ENCODE measurements around the gene FNIP2. TPM values are rescaled to one million over a fixed set of nuclear protein-coding genes. Genes with fewer than 3 reads are reported as not detected.
A peak's percentile ranks its signal among the peaks of the same experiment; 100 is the strongest.
"Not testable (repeated sequence)": the region's sequence is repeated elsewhere in the genome, so short reads cannot be mapped to it uniquely, and the experiment has no call there.

The FNIP2 gene
- total RNA-seq, 2 donors from 2014 or later, result 17.5 to 35.6 TPM

- peaks cover 41 to 64% of the 10 kb centered on the region in 2 donors for H3K4me1 Mint-ChIP-seq (ENCODE audit: low read depth in 2 of 2)
- not testable (repeated sequence) for H3K27ac Mint-ChIP-seq; H3K9me3 Mint-ChIP-seq; H3K27me3 Mint-ChIP-seq; DNase-seq (ENCODE audit: low spot score); ATAC-seq; H3K36me3 Mint-ChIP-seq
- peak overlapping the region; percentile 73 for H3K4me3 Mint-ChIP-seq
Measured at GRCh38 chr4:158809208-158809607, 40.4 kb downstream of the FNIP2 start.

GRCh38 chr4:158809611-158810486 lies 41.0 kb downstream of the FNIP2 start:
- DNase-seq (ENCODE audit: low spot score), result no peak
- no peaks in the 10 kb centered on the region for H3K36me3 Mint-ChIP-seq

GRCh38 chr4:158810487-158811215 lies 41.8 kb downstream of the FNIP2 start:
- Mint-ChIP-seq H3K27me3 (no peaks in the 10 kb centered on the region), H3K27ac (peak overlapping the region; percentile 54 to 59), H3K4me1 (ENCODE audit: low read depth in 2 of 2) (peaks cover 36 to 64% of the 10 kb centered on the region in 2 donors)

More at GRCh38 chr4:158809611-158810486, 41.0 kb downstream of the FNIP2 start:
- peak; percentile 73 to 74 for ATAC-seq
- Mint-ChIP-seq H3K4me3 (peak overlapping the region; percentile 73), H3K9me3 (no peaks in the 10 kb centered on the region), H3K4me1 (ENCODE audit: low read depth in 2 of 2) (peaks cover 41 to 67% of the 10 kb centered on the region in 2 donors), H3K27ac (peak overlapping the region; percentile 54 to 59), H3K27me3 (no peaks in the 10 kb centered on the region)

GRCh38 chr4:158811216-158811540 lies 42.4 kb downstream of the FNIP2 start:
- Mint-ChIP-seq H3K27ac (peak overlapping the region in 1 of 2 donors; percentile 59), H3K27me3 (no peaks in the 10 kb centered on the region), H3K4me1 (ENCODE audit: low read depth in 2 of 2) (peaks cover 32 to 59% of the 10 kb centered on the region in 2 donors), H3K9me3 (no peaks in the 10 kb centered on the region), H3K4me3 (no peak overlapping the region), H3K36me3 (no peaks in the 10 kb centered on the region)
- DNase-seq (ENCODE audit: low spot score), result no peak
- ATAC-seq, result no peak

More at GRCh38 chr4:158810487-158811215, 41.8 kb downstream of the FNIP2 start:
- no peak for DNase-seq (ENCODE audit: low spot score)
- H3K4me3 Mint-ChIP-seq, result peak overlapping the region; percentile 73
- H3K9me3 Mint-ChIP-seq, result no peaks in the 10 kb centered on the region
- no peaks in the 10 kb centered on the region for H3K36me3 Mint-ChIP-seq
- peak; percentile 32 to 62 for ATAC-seq

- H3K27ac Mint-ChIP-seq, result peak overlapping the region; percentile 44 to 49
- no peaks in the 10 kb centered on the region for H3K27me3 Mint-ChIP-seq
- H3K4me3 Mint-ChIP-seq, result peak overlapping the region; percentile 54
- H3K36me3 Mint-ChIP-seq, result no peaks in the 10 kb centered on the region
- DNase-seq (ENCODE audit: low spot score), result no peak
- no peaks in the 10 kb centered on the region for H3K9me3 Mint-ChIP-seq
- peaks cover 32 to 59% of the 10 kb centered on the region in 2 donors for H3K4me1 Mint-ChIP-seq (ENCODE audit: low read depth in 2 of 2)
- no peak for ATAC-seq
Measured at GRCh38 chr4:158811704-158812103, 42.9 kb downstream of the FNIP2 start.

GRCh38 chr4:158812133-158812532 lies 43.3 kb downstream of the FNIP2 start:
- H3K36me3 Mint-ChIP-seq, result no peaks in the 10 kb centered on the region
- H3K4me3 Mint-ChIP-seq, result peak overlapping the region; percentile 54
- H3K27ac Mint-ChIP-seq, result peak overlapping the region; percentile 44 to 49
- no peak for DNase-seq (ENCODE audit: low spot score)
- peaks cover 36 to 64% of the 10 kb centered on the region in 2 donors for H3K4me1 Mint-ChIP-seq (ENCODE audit: low read depth in 2 of 2)
- no peaks in the 10 kb centered on the region for H3K9me3 Mint-ChIP-seq
- no peaks in the 10 kb centered on the region for H3K27me3 Mint-ChIP-seq
- ATAC-seq, result no peak

GRCh38 chr4:158812543-158812942 lies 43.7 kb downstream of the FNIP2 start:
- H3K36me3 Mint-ChIP-seq, result no peaks in the 10 kb centered on the region
- ATAC-seq, result no peak
- no peaks in the 10 kb centered on the region for H3K27me3 Mint-ChIP-seq
- no peak for DNase-seq (ENCODE audit: low spot score)
- H3K4me3 Mint-ChIP-seq, result no peak overlapping the region
- no peak overlapping the region for H3K27ac Mint-ChIP-seq
- H3K9me3 Mint-ChIP-seq, result no peaks in the 10 kb centered on the region
- peaks cover 37 to 65% of the 10 kb centered on the region in 2 donors for H3K4me1 Mint-ChIP-seq (ENCODE audit: low read depth in 2 of 2)

- ATAC-seq, result no peak
- Mint-ChIP-seq H3K27ac (no peak overlapping the region), H3K9me3 (no peaks in the 10 kb centered on the region), H3K27me3 (no peaks in the 10 kb centered on the region), H3K4me3 (no peak overlapping the region), H3K36me3 (no peaks in the 10 kb centered on the region), H3K4me1 (ENCODE audit: low read depth in 2 of 2) (peaks cover 38 to 68% of the 10 kb centered on the region in 2 donors)
- no peak for DNase-seq (ENCODE audit: low spot score)
Measured at GRCh38 chr4:158813113-158813512, 44.3 kb downstream of the FNIP2 start.

- no peaks in the 10 kb centered on the region for H3K9me3 Mint-ChIP-seq
- no peak overlapping the region for H3K4me3 Mint-ChIP-seq
- H3K27me3 Mint-ChIP-seq, result no peaks in the 10 kb centered on the region
- no peak for DNase-seq (ENCODE audit: low spot score)
- H3K4me1 Mint-ChIP-seq (ENCODE audit: low read depth in 2 of 2), result peaks cover 41 to 69% of the 10 kb centered on the region in 2 donors
- ATAC-seq, result no peak
- H3K36me3 Mint-ChIP-seq, result no peaks in the 10 kb centered on the region
- H3K27ac Mint-ChIP-seq, result peak overlapping the region in 1 of 2 donors; percentile 10
Measured at GRCh38 chr4:158814207-158814606, 45.4 kb downstream of the FNIP2 start.

GRCh38 chr4:158814636-158815330 lies 46.0 kb downstream of the FNIP2 start:
- peaks cover 37 to 66% of the 10 kb centered on the region in 2 donors for H3K4me1 Mint-ChIP-seq (ENCODE audit: low read depth in 2 of 2)
- H3K4me3 Mint-ChIP-seq, result no peak overlapping the region

GRCh38 chr4:158816955-158817354 lies 48.1 kb downstream of the FNIP2 start:
- Mint-ChIP-seq H3K4me3 (peak overlapping the region; percentile 43), H3K9me3 (no peaks in the 10 kb centered on the region), H3K27me3 (peaks cover 0 to 3% of the 10 kb centered on the region in 2 donors), H3K4me1 (ENCODE audit: low read depth in 2 of 2) (peaks cover 36 to 65% of the 10 kb centered on the region in 2 donors), H3K36me3 (no peaks in the 10 kb centered on the region), H3K27ac (peak overlapping the region; percentile 59 to 72)
- ATAC-seq (no peak), DNase-seq (ENCODE audit: low spot score) (no peak)

More at GRCh38 chr4:158814636-158815330, 46.0 kb downstream of the FNIP2 start:
- Mint-ChIP-seq H3K9me3 (no peaks in the 10 kb centered on the region), H3K36me3 (no peaks in the 10 kb centered on the region), H3K27me3 (no peaks in the 10 kb centered on the region), H3K27ac (no peak overlapping the region)
- DNase-seq (ENCODE audit: low spot score) (no peak), ATAC-seq (no peak)

- Mint-ChIP-seq H3K4me3 (peak overlapping the region; percentile 50), H3K9me3 (no peaks in the 10 kb centered on the region), H3K4me1 (ENCODE audit: low read depth in 2 of 2) (peaks cover 32 to 61% of the 10 kb centered on the region in 2 donors), H3K36me3 (no peaks in the 10 kb centered on the region), H3K27ac (peak overlapping the region; percentile 59 to 72), H3K27me3 (peaks cover 0 to 3% of the 10 kb centered on the region in 2 donors)
- DNase-seq (ENCODE audit: low spot score) (no peak), ATAC-seq (peak; percentile 76 to 84)
Measured at GRCh38 chr4:158817562-158818296, 48.9 kb downstream of the FNIP2 start.
